Measurements from ENCODE around the gene RXFP2. TPM values are rescaled to one million over a fixed set of nuclear protein-coding genes. Genes with fewer than 3 reads are reported as not detected.

The RXFP2 gene
- total RNA-seq, 2 donors from 2014 or later: not detected

DNA sequence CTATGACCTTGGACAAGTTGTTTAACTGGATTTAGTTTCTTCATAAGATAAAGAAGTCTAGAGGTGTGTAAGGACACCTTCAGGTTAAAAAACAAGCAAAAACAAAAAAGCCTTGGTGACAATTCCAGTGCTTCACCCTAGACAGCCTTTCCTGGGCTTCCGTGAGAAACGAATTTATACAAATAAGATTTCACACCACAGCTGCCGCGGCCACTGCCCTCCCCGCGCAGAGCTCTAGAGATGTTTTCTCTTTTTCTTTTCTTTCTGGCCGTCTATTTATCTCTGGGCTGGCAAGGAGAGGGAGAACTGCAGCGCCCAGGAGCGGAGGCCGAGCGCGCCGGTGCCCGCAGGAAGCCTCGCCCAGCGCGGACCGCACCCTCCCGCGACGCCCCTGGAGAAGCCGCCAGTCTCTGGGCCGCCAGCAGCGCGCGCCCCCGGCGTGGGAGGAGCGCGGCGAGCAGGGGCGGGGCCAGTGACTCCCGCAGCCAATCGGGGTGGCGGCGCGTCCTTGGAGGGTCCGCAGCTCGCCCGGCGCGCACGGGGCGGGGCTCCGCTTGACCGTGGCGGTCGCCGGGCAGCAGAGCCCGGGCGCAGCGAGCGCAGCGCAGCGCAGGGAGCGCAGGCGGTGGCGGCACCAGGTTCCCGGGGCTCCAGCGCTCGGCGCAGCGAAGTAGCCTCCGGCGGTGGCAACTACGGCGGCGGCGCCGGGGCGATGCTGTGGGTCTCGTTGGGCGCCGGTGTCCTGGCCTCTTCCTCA, 107.0 kb downstream of the RXFP2 start:
- no peaks in the 10 kb centered on the region for H3K27me3 ChIP-seq (replicated peaks; ENCODE audit: insufficient read depth)
- no peaks in the 10 kb centered on the region for H3K36me3 ChIP-seq
- TF ChIP-seq POLR2A (IDR thresholded peaks at IDR 0.05): no peak
- no peak for TF ChIP-seq POLR2AphosphoS5 (IDR thresholded peaks at IDR 0.05)
- TF ChIP-seq, protein P1, sequence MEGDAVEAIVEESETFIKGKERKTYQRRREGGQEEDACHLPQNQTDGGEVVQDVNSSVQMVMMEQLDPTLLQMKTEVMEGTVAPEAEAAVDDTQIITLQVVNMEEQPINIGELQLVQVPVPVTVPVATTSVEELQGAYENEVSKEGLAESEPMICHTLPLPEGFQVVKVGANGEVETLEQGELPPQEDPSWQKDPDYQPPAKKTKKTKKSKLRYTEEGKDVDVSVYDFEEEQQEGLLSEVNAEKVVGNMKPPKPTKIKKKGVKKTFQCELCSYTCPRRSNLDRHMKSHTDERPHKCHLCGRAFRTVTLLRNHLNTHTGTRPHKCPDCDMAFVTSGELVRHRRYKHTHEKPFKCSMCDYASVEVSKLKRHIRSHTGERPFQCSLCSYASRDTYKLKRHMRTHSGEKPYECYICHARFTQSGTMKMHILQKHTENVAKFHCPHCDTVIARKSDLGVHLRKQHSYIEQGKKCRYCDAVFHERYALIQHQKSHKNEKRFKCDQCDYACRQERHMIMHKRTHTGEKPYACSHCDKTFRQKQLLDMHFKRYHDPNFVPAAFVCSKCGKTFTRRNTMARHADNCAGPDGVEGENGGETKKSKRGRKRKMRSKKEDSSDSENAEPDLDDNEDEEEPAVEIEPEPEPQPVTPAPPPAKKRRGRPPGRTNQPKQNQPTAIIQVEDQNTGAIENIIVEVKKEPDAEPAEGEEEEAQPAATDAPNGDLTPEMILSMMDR (IDR thresholded peaks at IDR 0.05): no peak
- under 1% methylated on average over 56 of the region's 74 CpGs for WGBS
- intact Hi-C loops (cut with DNase I): no loop called here
- H3K27ac ChIP-seq: no peak overlapping the region
- no peaks in the 10 kb centered on the region for H3K4me1 ChIP-seq (replicated peaks)
- peak; percentile 70 for DNase-seq (ENCODE audit: low spot score)
- H3K4me3 ChIP-seq: peak overlapping the region; percentile 48 to 55
- no peaks in the 10 kb centered on the region for H3K9me3 ChIP-seq

DNA sequence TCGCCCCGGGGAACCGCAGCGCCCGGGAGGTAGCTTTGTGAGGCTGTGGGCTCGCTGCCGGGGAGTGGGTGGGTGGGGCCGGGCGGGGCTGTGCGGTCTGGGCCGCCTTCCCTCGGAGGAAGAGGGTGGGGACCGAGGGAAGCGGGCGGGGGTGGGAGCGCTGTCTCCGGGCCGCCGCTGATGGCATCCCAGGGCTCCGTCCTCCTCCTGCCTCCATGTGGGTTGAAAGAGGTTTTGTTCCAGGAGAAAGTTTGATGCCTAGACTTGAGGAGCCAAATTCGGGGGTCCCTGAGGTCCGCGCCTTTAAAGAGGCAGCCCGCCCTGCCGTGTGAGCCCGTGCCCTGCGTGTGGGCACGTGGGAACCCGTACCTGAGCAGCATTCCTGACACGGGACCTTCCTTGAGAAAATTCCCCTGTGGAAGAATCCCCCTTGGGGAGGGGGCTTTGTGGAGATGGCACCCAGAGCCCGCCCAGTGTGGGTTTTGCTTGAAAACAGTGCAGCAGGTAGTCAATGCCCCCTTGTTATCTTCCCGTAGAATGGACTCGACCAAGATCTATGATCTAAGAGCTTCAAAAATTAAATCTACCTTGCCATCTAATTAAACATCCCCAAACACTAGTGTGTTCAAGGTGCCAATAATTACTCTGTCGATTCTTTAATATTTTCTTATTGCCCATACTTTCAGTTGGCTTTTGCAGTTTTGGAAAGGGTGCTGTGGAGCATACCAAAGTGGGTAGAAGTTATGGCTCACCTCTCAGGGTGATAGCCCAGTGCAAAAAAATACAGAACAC, 107.8 kb downstream of the RXFP2 start:
- Histone ChIP-seq H3K9me3 (no peaks in the 10 kb centered on the region), H3K4me1 (replicated peaks) (no peaks in the 10 kb centered on the region), H3K36me3 (no peaks in the 10 kb centered on the region), H3K27me3 (replicated peaks; ENCODE audit: insufficient read depth) (no peaks in the 10 kb centered on the region), H3K27ac (no peak overlapping the region), H3K4me3 (peak overlapping the region; percentile 48 to 55)
- TF ChIP-seq, protein P1 (IDR thresholded peaks at IDR 0.05): no peak
- TF ChIP-seq POLR2A (IDR thresholded peaks at IDR 0.05): no peak
- TF ChIP-seq POLR2AphosphoS5 (IDR thresholded peaks at IDR 0.05): no peak
- no peak for DNase-seq (ENCODE audit: low spot score)
- WGBS: 4% methylated on average over 25 of the region's 34 CpGs
- intact Hi-C loops (cut with DNase I): no loop called here

GRCh38 chr13:31848621-31849020, 109.3 kb downstream of the RXFP2 start:
- no peak for DNase-seq (ENCODE audit: low spot score)
- WGBS: 81% methylated on average over 7 of the region's 7 CpGs
- no peaks in the 10 kb centered on the region for H3K36me3 ChIP-seq
- no peak overlapping the region for H3K27ac ChIP-seq
- intact Hi-C loops (cut with DNase I): no loop called here
- H3K4me3 ChIP-seq: no peak overlapping the region
- no peaks in the 10 kb centered on the region for H3K4me1 ChIP-seq (replicated peaks)
- no peaks in the 10 kb centered on the region for H3K27me3 ChIP-seq (replicated peaks; ENCODE audit: insufficient read depth)
- TF ChIP-seq, protein P1 (IDR thresholded peaks at IDR 0.05): no peak
- no peaks in the 10 kb centered on the region for H3K9me3 ChIP-seq

DNA sequence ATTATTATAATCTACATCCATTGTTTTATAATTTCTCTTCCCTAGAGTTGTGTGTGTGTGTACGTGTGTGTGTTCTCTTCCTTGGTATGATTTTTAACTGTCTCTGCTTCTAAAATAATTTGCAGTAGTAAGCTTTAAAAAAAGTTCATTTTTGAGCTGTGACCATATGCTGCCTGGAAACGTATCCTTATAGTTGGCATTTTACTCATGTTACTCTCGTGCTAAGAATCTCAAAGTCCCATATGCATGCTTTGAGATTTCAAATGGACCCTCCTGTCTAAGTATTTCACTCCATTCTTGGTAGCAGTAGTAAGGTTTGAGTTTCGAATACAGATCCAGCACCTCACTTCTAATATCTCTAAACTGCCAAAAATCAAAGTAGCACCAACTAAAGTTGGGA, 109.9 kb downstream of the RXFP2 start:
- H3K9me3 ChIP-seq: no peaks in the 10 kb centered on the region
- DNase-seq (ENCODE audit: low spot score): no peak
- no peaks in the 10 kb centered on the region for H3K27me3 ChIP-seq (replicated peaks; ENCODE audit: insufficient read depth)
- WGBS: 84% methylated on average over 4 of the region's 4 CpGs
- H3K27ac ChIP-seq: no peak overlapping the region
- H3K36me3 ChIP-seq: no peaks in the 10 kb centered on the region
- intact Hi-C loops (cut with DNase I): no loop called here
- no peak overlapping the region for H3K4me3 ChIP-seq
- no peak for TF ChIP-seq POLR2AphosphoS5 (IDR thresholded peaks at IDR 0.05)
- no peak for TF ChIP-seq POLR2A (IDR thresholded peaks at IDR 0.05)
- TF ChIP-seq, protein P1 (IDR thresholded peaks at IDR 0.05): no peak
- H3K4me1 ChIP-seq (replicated peaks): no peaks in the 10 kb centered on the region

All from prostate gland (tissue), 2 donors.